Left lobe of liver (tissue), 2 donors: ENCODE data around the gene TMPRSS12. TPM values are rescaled to one million over a fixed set of nuclear protein-coding genes. Genes with fewer than 3 reads are reported as not detected.
"Not testable (repeated sequence)": the region's sequence is repeated elsewhere in the genome, so short reads cannot be mapped to it uniquely, and the experiment has no call there.

Experiments used
- ATAC-seq: fragments of 200-7000 bp; cut with Tn5 transposase; one replicate; pipeline ENCODE4 v1.9.1; 2020; ENCODE audit warnings: mild to moderate bottlenecking, moderate library complexity
- DNase-seq: peaks from one replicate; pipeline ENCODE4 v3.0.0-alpha.2; 2020; ENCODE audit warnings: low spot score
- total RNA-seq: library from RNA; stranded (reverse); gene quantifications from one replicate; pipeline ENCODE4 v1.2.1, GENCODE V29; 2021
- donor health status: DM: no; HTN: no; CAD: no; lungs with moderate emphysema.
- donor health status: DM: no; HTN: yes; CAD: no.

Gene TMPRSS12
- total RNA-seq, 1 donor from 2014 or later = not detected

GRCh38 chr12:50855679-50856078, 13.0 kb downstream of the TMPRSS12 start:
- ATAC-seq, DNase-seq: not testable (repeated sequence)

GRCh38 chr12:50859621-50860310, 17.0 kb downstream of the TMPRSS12 start:
- ATAC-seq = no peak
- no peak for DNase-seq

GRCh38 chr12:50862316-50862715, 19.6 kb downstream of the TMPRSS12 start:
- no peak for ATAC-seq
- DNase-seq = no peak

GRCh38 chr12:50865266-50865665, 22.5 kb downstream of the TMPRSS12 start:
- ATAC-seq = no peak
- DNase-seq = no peak

DNA sequence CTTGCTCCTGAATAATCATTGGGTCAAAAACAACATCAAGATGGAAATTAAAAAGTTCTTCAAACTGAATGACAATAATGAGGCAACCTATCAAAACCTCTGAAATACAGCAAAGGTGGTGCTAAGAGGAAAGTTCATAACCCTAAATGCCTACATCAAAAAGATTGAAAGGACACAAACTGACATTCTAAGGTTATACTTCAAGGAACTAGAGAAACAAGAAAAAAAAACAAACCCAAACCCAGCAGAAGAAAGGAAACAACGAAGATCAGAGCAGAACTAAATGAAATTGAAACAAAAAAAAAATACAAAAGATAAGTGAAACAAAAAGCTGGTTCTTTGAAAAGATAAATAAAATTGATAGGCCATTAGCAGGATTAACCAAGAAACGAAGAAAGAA, 26.2 kb downstream of the TMPRSS12 start:
- not testable (repeated sequence) for ATAC-seq, DNase-seq

DNA sequence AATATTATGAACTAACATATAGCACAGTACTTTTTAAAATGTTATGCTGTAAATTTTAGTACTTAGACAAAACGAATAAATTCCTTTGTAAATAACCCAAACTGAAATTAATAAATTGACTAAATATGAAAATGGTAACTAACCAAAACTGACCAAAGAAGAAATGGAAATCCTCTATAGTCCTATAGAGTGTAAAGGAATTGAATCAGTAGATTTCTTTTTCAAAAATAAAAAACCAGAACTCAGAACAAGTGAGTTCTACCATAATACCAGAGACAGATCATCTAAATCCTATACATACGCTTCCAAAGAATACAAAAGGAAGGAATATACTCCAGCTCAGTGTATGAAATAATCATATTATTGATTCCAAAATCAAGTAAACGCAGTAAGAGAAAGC, 39.8 kb downstream of the TMPRSS12 start:
- no peak for ATAC-seq

GRCh38 chr12:50887191-50887590, 44.5 kb downstream of the TMPRSS12 start:
- DNase-seq (no peak), ATAC-seq (no peak)

More for the DNA sequence above, 39.8 kb downstream of the TMPRSS12 start:
- DNase-seq = no peak

DNA sequence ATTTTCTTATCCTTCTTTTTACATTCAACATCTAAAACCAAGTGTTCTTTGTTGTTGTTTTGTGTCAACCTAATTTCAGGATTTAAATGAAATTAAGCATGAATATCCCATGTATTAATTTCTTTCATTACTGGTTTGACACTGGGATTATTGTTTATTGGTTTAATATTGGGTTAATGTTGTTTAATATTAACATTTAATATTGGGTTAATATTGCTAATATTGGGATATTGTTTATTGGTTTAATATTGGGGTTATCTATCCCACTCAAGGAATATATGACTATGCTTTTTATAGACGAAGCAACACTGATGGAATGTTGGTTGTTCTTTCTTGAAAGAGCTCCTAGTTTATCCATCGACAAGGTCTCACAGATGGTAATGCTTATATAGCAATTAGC, 45.9 kb downstream of the TMPRSS12 start:
- DNase-seq = no peak
- ATAC-seq = no peak

- DNase-seq = no peak
- no peak for ATAC-seq
These were observed 51.5 kb downstream of the TMPRSS12 start for GRCh38 chr12:50894241-50894640.

- no peak for ATAC-seq
- DNase-seq = no peak
These were observed 59.0 kb downstream of the TMPRSS12 start for GRCh38 chr12:50901685-50902113.

- DNase-seq = not testable (repeated sequence)
- peak; percentile 49 for ATAC-seq
These were observed 65.8 kb downstream of the TMPRSS12 start for GRCh38 chr12:50908479-50908878.

GRCh38 chr12:50912361-50912760, 69.6 kb downstream of the TMPRSS12 start:
- not testable (repeated sequence) for DNase-seq, ATAC-seq

GRCh38 chr12:50913224-50913623, 70.5 kb downstream of the TMPRSS12 start:
- DNase-seq (no peak), ATAC-seq (no peak)

DNA sequence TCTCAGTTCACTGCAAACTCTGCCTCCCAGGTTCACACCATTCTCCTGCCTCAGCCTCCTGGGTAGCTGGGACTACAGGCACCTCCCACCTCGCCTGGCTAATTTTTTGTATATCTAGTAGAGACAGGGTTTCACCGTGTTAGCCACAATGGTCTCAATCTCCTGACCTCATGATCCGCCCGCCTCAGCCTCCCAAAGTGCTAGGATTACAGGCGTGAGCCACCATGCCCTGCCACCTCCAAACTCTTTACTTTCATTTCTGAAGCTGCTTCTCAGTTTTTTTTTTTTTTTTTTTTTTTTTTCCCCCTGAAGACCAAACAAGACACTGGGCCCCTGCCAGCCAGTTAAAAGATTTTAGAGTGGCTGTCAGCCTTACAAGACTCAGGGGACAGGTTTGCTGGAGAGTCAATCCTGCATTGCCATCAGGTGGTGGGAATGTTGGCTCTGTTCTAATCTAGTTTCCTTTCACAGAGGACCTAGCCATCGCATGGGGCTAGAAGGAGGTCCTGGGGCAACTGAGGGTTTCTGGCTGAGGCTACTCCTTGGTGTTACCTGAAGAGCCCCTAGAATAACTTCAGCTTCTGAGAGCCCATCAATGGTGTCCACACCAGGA, 72.3 kb downstream of the TMPRSS12 start:
- no peak for ATAC-seq
- DNase-seq = no peak

GRCh38 chr12:50916292-50916691, 73.6 kb downstream of the TMPRSS12 start:
- no peak for ATAC-seq
- DNase-seq = no peak

- ATAC-seq = no peak
- DNase-seq = no peak
These were observed 76.0 kb downstream of the TMPRSS12 start for GRCh38 chr12:50918584-50919316.

- no peak for ATAC-seq
These were observed 80.1 kb downstream of the TMPRSS12 start for GRCh38 chr12:50922820-50923219.

DNA sequence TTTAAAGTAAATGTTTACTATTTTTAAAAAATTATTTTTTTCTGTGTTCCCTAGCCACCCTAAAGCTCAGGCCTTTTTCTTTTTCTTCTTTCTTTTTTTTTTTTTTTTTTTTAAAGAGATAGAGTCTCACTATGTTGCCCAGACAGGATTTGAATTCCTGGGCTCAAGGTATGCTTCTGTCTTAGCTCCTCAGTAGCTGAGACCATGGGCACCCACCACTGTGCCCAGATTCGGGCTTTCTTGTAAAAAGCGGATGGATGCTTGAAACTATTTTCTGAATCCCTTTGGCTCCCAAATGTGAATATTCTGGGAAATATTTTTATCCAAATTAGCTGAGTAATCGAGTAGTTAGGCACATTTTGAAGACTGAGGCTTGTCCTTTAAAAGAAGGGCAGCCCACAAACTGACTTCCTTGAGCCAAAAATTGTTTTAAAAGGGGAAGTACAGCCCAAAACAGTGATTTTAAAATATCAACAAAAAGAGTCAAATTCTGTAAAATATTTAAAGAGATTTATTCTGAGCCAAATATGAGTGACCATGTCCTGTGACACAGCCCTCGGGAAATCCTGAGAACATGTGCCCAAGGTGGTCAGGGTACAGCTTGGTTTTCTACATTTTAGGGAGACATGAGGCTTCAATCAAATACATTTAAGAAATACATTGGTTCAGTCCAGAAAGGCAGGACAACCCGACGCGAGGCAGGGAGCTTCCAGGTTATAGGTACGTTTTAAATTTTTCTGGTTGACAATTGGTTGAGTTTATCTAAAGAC, 80.8 kb downstream of the TMPRSS12 start:
- DNase-seq (no peak), ATAC-seq (no peak)

More at GRCh38 chr12:50922820-50923219, 80.1 kb downstream of the TMPRSS12 start:
- no peak for DNase-seq

DNA sequence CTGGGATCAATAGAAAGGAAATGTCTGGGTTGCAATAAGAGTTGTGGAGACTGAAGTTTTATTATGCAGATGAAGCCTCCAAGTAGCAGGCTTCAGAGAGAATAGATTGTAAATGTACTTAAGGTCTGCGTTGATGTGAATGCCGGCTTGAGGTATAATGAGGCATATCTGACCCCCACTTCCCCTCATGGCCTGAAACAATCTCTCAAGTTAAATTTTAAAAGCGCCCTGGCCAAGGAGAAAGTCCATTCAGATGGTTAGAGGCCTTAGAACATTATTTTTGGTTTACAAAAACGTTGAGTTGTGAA, 81.4 kb downstream of the TMPRSS12 start:
- DNase-seq (no peak), ATAC-seq (no peak)

DNA sequence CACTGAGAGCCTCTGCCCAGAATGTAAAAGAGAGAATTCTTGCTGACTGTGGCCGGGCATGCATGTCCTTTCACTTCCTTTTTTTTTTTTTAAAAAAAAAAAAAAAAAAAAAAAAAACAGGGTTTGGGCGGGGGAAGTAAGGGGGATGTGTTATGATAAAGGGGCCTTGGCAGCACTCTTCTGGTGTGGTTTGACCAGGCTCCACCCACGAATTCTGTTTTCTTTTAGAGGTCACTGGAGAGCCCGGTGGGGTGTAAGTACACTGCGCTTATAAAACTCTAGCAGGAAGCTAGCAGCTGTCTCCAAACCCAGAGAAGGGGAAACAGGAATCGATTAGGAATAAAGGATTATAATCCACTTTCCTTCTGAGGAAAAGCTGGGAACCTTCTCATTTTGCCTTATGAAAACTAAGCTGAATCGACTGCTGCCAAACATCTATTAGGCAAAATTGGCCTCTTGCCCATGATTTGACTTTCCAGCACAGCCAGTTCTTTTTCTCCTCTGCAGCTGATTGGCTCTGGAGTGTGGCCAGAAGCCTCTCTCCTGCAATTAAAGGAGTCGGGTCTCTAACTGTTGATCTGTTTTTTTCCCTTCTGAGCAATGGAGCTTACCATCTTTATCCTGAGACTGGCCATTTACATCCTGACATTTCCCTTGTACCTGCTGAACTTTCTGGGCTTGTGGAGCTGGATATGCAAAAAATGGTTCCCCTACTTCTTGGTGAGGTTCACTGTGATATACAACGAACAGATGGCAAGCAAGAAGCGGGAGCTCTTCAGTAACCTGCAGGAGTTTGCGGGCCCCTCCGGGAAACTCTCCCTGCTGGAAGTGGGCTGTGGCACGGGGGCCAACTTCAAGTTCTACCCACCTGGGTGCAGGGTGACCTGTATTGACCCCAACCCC, 82.0 kb downstream of the TMPRSS12 start:
- ATAC-seq = peak; percentile 80
- DNase-seq = peak; percentile 94
